Ovary (tissue), 9 donors: Measurements from ENCODE around the gene AMFR. TPM values are rescaled to one million over a fixed set of nuclear protein-coding genes. Genes with fewer than 3 reads are reported as not detected.

Source experiments
- DNase-seq, 5 donors: peaks; one replicate each; pipeline ENCODE4 v3.0.0-alpha.2; 2019 to 2020
- H3K27ac ChIP-seq, 2 donors: fragments of 200-600 bp; one replicate each; pipeline versions ENCODE4 v1.5.1 to v1.8.0; 2019 to 2022
- H3K27me3 ChIP-seq: fragments of 200-600 bp; one replicate; pipeline ENCODE4 v1.8.0; 2022
- H3K36me3 ChIP-seq: fragments of 200-600 bp; sonication (generic); one replicate; pipeline ENCODE4 v1.5.1; 2019
- H3K4me1 ChIP-seq: one replicate; pipeline ENCODE4 v1.8.1; 2013; ENCODE audit warnings: mild to moderate bottlenecking, moderate library complexity; ENCODE audit not compliant: insufficient read depth
- H3K4me3 ChIP-seq: fragments of 200-600 bp; sonication (generic); one replicate; pipeline ENCODE4 v1.5.1; 2017
- H3K9me3 ChIP-seq, 2 donors: fragments of 200-600 bp in 1 of 2; sonication (generic) in 1 of 2; one replicate each; pipeline versions ENCODE4 v1.5.1 to v1.8.1; 2013 to 2019; ENCODE audit warnings: mild to moderate bottlenecking in 1 of 2, moderate library complexity in 1 of 2
- EP300 ChIP-seq: sonication (generic); formaldehyde crosslinking; IDR thresholded peaks from one replicate; pipeline ENCODE4 v1.6.1; 2017; ENCODE audit warnings: antibody characterized with exemption
- POLR2A ChIP-seq: fragments of 450-650 bp; IDR thresholded peaks from one replicate; pipeline ENCODE4 v1.6.1; 2017; ENCODE audit warnings: antibody characterized with exemption, mild to moderate bottlenecking, moderate library complexity
- WGBS, 3 donors: extraction: QIAGEN DNeasy Blood & Tissue Kit in 1 of 3; methylation state at CpG; one replicate each; pipeline versions ENCODE4 v1.1.5 to v1.1.7; 2013 to 2017; 5-methylcytosine and 5-hydroxymethylcytosine counted together
- intact Hi-C, 4 donors: fragments of 100-400 bp; cut with DNase I; formaldehyde crosslinking; loops; one replicate each; pipeline versions ENCODE4 v1.11.0 to v1.15.1; 2022 to 2023
- polyA plus RNA-seq, 2 donors: library from polyadenylated mRNA; stranded (reverse); fragments of 200-250 nt in 1 of 2; fragments of 350-450 nt in 1 of 2; fragmentation: Illumina TruSeq in 1 of 2; extraction: RNeasy Lipid Tissue Mini Kit (QIAGEN cat#74804) in 1 of 2; gene quantifications; one replicate each; pipeline ENCODE4 v1.2.3, GENCODE V29; 2013 to 2014
- total RNA-seq, 7 donors: library from RNA; depleted of rRNA in 2 of 7; stranded (reverse); fragments of >200 nt in 2 of 7; fragmentation: NEBNext Ultra II Directional in 3 of 7; extraction: Animal tissue kit (Norgen Biotek cat#: 25700) in 3 of 7; gene quantifications; one replicate each; pipeline versions ENCODE4 v1.1.0 to v1.2.4, GENCODE V29; 2016 to 2023
- TF ChIP-seq, protein P1 (sequence below), 3 donors: fragments of 450-650 bp in 2 of 3; fragments of 200-600 bp in 1 of 3; IDR thresholded peaks; one replicate each; pipeline versions ENCODE4 v1.5.1 to v1.8.0; 2016 to 2022; ENCODE audit warnings: antibody characterized with exemption in 3 of 3, mild to moderate bottlenecking in 1 of 3
- donor health status: DM: no; HTN: no; CAD: no; lungs with moderate emphysema.
- donor health status: DM: no; HTN: no; CAD: no.
- donor health status: Bipolar disorder and iron deficiency.
- donor health status: DM: yes; HTN: yes; CAD: no.
- donor health status: DM: no; HTN: no; CAD: no.
- donor health status: DM: yes; HTN: yes; CAD: no.

AMFR gene
- total and polyA plus RNA-seq, 9 donors = 94.1 to 130 (median 107) TPM

DNA sequence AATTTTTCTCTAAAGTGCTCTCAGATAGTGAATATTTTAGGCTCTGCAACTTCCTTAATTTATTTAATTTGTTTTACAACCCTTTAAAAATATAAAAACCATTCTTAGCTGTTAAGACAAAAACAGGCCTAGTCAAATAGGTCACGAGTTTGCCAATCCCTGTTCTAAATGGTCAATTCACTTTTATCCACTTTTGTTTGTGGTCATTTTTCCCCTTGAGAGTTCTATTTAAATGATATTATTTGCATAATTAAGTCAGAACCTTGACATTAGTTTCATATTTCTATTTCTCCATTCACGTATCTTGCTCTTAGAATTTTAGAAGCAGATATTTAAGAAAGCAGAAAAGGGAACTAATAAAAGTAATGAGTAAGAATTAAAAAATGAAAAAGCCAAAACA lies 4.0 kb downstream of the AMFR start:
- no peaks in the 10 kb centered on the region for H3K9me3 ChIP-seq
- intact Hi-C loops = no loop called here
- H3K36me3 ChIP-seq = no peaks in the 10 kb centered on the region
- no peaks in the 10 kb centered on the region for H3K27me3 ChIP-seq
- no peak overlapping the region for H3K4me3 ChIP-seq
- DNase-seq = no peak
- 41 to 72% (median 57%) methylated on average over 2 of the region's 2 CpGs for WGBS, 3 donors
- peaks cover 13% of the 10 kb centered on the region for H3K4me1 ChIP-seq
- TF ChIP-seq POLR2A = no peak
- no peak overlapping the region for H3K27ac ChIP-seq

DNA sequence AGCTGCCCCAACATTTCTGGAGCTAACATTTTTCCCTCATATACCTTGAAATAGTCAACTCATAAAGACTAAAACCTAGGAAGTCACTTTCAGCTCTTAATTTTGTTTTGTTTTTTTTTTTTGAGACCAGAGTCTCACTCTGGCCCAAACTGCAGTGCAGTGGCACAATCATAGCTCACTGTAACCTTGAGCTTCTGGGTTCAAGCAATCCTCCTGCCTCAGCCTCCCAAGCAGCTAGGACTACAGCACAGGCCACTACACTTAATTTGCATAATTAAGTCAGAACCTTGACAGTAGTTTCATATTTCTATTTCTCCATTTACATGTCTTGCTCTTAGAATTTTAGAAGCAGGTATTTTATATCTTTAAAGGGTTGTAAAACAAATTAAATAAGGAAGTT lies 4.7 kb downstream of the AMFR start:
- no peaks in the 10 kb centered on the region for H3K36me3 ChIP-seq
- intact Hi-C loops = no loop called here
- DNase-seq = no peak
- no peak overlapping the region for H3K4me3 ChIP-seq
- no peaks in the 10 kb centered on the region for H3K27me3 ChIP-seq
- H3K9me3 ChIP-seq = no peaks in the 10 kb centered on the region
- no peak overlapping the region for H3K27ac ChIP-seq
- TF ChIP-seq POLR2A = no peak
- TF ChIP-seq, protein P1, sequence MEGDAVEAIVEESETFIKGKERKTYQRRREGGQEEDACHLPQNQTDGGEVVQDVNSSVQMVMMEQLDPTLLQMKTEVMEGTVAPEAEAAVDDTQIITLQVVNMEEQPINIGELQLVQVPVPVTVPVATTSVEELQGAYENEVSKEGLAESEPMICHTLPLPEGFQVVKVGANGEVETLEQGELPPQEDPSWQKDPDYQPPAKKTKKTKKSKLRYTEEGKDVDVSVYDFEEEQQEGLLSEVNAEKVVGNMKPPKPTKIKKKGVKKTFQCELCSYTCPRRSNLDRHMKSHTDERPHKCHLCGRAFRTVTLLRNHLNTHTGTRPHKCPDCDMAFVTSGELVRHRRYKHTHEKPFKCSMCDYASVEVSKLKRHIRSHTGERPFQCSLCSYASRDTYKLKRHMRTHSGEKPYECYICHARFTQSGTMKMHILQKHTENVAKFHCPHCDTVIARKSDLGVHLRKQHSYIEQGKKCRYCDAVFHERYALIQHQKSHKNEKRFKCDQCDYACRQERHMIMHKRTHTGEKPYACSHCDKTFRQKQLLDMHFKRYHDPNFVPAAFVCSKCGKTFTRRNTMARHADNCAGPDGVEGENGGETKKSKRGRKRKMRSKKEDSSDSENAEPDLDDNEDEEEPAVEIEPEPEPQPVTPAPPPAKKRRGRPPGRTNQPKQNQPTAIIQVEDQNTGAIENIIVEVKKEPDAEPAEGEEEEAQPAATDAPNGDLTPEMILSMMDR (IDR thresholded peaks at IDR 0.05) = no peak
- no peak for TF ChIP-seq EP300
- peaks cover 13% of the 10 kb centered on the region for H3K4me1 ChIP-seq

DNA sequence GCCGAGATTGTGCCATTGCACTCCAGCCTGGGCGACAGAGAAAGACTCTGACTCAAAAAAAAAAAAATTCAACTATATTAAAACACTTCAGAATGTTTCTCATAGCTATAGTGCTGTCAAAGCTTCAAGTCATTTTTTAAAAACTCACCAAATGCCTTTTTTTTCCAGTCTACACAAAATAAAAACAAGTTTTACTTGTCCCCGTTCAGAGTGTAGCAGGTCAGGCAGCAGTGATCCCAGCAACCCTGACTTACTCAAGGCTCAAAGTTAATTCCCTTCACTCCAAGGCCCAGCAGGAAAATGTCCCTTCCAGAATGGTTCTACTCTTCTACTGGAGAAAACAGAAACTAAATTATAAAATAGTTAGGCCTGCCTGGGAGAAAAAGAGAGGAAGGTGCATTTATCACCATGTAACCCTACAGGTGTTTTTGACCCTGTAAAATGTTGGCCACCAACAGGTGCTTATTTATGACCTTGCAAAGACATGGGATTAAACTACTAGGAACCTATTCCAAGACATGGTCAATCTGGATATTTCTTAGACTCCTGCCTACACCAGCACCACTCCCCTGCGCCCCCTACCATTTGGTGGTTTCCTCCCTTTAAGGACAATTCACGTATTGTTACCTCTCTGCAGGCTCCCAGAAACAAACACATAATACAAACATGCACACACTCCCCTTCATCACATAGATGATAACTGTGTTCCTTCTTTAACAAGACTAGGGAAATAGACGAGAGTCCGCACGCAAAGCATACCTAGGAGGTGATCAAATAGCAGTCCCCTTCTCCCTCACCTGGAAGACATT lies 5.4 kb downstream of the AMFR start:
- Histone ChIP-seq H3K4me3 (no peak overlapping the region), H3K36me3 (no peaks in the 10 kb centered on the region), H3K9me3 (no peaks in the 10 kb centered on the region), H3K27ac (no peak overlapping the region), H3K4me1 (peaks cover 13% of the 10 kb centered on the region), H3K27me3 (no peaks in the 10 kb centered on the region)
- intact Hi-C loops = no loop called here
- TF ChIP-seq EP300 (no peak), POLR2A (no peak)
- TF ChIP-seq, protein P1 (IDR thresholded peaks at IDR 0.05) = no peak
- 81 to 83% (median 82%) methylated on average over 8 of the region's 8 CpGs for WGBS, 3 donors
- DNase-seq = no peak

DNA sequence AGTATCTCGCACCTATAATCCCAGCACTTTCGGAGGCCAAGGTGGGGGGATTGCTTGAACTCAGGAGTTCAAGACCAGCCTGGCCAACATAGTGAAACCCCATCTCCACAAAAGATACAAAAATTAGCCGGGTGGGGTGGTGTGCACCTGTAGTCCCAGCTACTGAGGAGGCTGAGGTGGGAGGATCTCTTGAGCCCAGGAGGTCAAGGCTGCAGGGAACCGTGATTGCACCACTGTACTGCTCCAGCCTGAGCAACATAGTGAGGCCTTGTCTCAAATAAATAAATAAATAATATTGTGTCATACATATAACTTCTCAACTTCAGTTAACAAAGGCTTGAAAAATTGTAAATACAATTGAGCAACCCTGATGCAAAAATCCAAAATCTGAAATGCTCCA lies 8.2 kb downstream of the AMFR start:
- no peak overlapping the region for H3K4me3 ChIP-seq
- no peaks in the 10 kb centered on the region for H3K27me3 ChIP-seq
- H3K9me3 ChIP-seq = no peaks in the 10 kb centered on the region
- H3K36me3 ChIP-seq = no peaks in the 10 kb centered on the region
- no peak overlapping the region for H3K27ac ChIP-seq
- peaks cover 7% of the 10 kb centered on the region for H3K4me1 ChIP-seq
- intact Hi-C loops = no loop called here
- DNase-seq = no peak
- TF ChIP-seq EP300 (no peak), POLR2A (no peak)
- TF ChIP-seq, protein P1 (IDR thresholded peaks at IDR 0.05) = no peak
- WGBS, 3 donors = 90 to 93% (median 91%) methylated on average over 4 of the region's 4 CpGs

DNA sequence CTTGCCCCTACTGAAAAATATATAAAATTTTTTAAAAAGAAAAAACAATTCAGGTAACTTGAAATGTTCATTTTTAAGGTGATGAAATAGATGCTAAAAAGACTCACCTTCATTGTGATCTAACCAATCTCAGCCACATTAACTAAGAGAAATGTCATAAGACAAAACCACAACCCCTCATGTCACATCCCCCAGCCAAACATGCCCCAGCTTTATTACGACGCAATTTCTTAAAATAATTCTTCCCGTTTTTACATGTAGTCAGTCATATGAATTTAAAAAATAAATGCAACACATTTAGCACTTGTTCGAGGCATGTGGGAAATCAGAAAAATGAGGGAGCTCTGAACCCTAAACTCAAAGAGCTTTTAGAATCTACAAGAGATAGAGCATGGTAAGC lies 9.5 kb downstream of the AMFR start:
- TF ChIP-seq POLR2A (no peak), EP300 (no peak)
- TF ChIP-seq, protein P1 (IDR thresholded peaks at IDR 0.05) = no peak
- H3K36me3 ChIP-seq = no peaks in the 10 kb centered on the region
- H3K27me3 ChIP-seq = no peaks in the 10 kb centered on the region
- no peak overlapping the region for H3K27ac ChIP-seq
- DNase-seq = no peak
- H3K9me3 ChIP-seq = no peaks in the 10 kb centered on the region
- intact Hi-C loops = no loop called here
- no peak overlapping the region for H3K4me3 ChIP-seq
- H3K4me1 ChIP-seq = peaks cover 2% of the 10 kb centered on the region
- WGBS, 3 donors = 85 to 90% (median 89%) methylated on average over 4 of the region's 4 CpGs
